Measurements from ENCODE around the gene BLNK.
A peak's percentile ranks its signal among the peaks of the same experiment; 100 is the strongest.

The BLNK gene

GRCh38 chr10:96269438-96270300, 1.7 kb downstream of the BLNK start:
- no peak overlapping the region for H4K5ac ChIP-seq (ENCODE audit: low read length)
- H3K4ac ChIP-seq (ENCODE audit: low read depth, low read length) = no peak overlapping the region
- H3K27ac ChIP-seq (ENCODE audit: low read depth, low read length) = no peak overlapping the region
- no peaks in the 10 kb centered on the region for H3K36me3 ChIP-seq (ENCODE audit: control insufficient read depth, insufficient read depth, low read length)
- no peaks in the 10 kb centered on the region for H3K79me2 ChIP-seq (ENCODE audit: control insufficient read depth, insufficient read depth, low read length)
- H3K4me2 ChIP-seq (ENCODE audit: low read length) = no peak overlapping the region
- no peak overlapping the region for H2BK120ac ChIP-seq (ENCODE audit: low read depth, low read length)
- no peak overlapping the region for H2BK15ac ChIP-seq (replicated peaks; ENCODE audit: low read depth)
- peaks cover 2% of the 10 kb centered on the region for H3K4me1 ChIP-seq (ENCODE audit: control insufficient read depth, low read depth, low read length)
- H2BK5ac ChIP-seq (ENCODE audit: low read length) = no peak overlapping the region
- no peak overlapping the region for H4K8ac ChIP-seq (ENCODE audit: low read depth, low read length)
- no peak overlapping the region for H3K4me3 ChIP-seq (ENCODE audit: low read length)
- H3K18ac ChIP-seq (ENCODE audit: low read length) = no peak overlapping the region
- H3K27me3 ChIP-seq (ENCODE audit: insufficient read depth, low read length, poor library complexity) = no peaks in the 10 kb centered on the region
- H3K56ac ChIP-seq (ENCODE audit: low read length) = no peak overlapping the region
- DNase-seq = no peak
- no CpG with 5 or more reads among the region's 6 CpGs for whole genome bisulfite sequencing (ENCODE audit: extremely low coverage, insufficient coverage, low lambda C conversion rate)
- H3K9ac ChIP-seq (ENCODE audit: low read length) = no peak overlapping the region
- H2AK5ac ChIP-seq (ENCODE audit: low read length) = no peak overlapping the region
- H3K79me1 ChIP-seq (ENCODE audit: low read length) = no peaks in the 10 kb centered on the region
- H3K23ac ChIP-seq (ENCODE audit: low read length) = no peak overlapping the region

GRCh38 chr10:96268341-96268909, 2.9 kb downstream of the BLNK start:
- no peak overlapping the region for H3K9ac ChIP-seq (ENCODE audit: low read length)
- H3K18ac ChIP-seq (ENCODE audit: low read length) = no peak overlapping the region
- no peak overlapping the region for H2BK15ac ChIP-seq (replicated peaks; ENCODE audit: low read depth)
- no peak overlapping the region for H4K8ac ChIP-seq (ENCODE audit: low read depth, low read length)
- H3K56ac ChIP-seq (ENCODE audit: low read length) = no peak overlapping the region
- H3K4ac ChIP-seq (ENCODE audit: low read depth, low read length) = no peak overlapping the region
- H3K36me3 ChIP-seq (ENCODE audit: control insufficient read depth, insufficient read depth, low read length) = no peaks in the 10 kb centered on the region
- no peak overlapping the region for H3K4me2 ChIP-seq (ENCODE audit: low read length)
- H3K4me3 ChIP-seq (ENCODE audit: low read length) = no peak overlapping the region
- no peaks in the 10 kb centered on the region for H3K79me2 ChIP-seq (ENCODE audit: control insufficient read depth, insufficient read depth, low read length)
- H2AK5ac ChIP-seq (ENCODE audit: low read length) = no peak overlapping the region
- WGBS (ENCODE audit: extremely low coverage, insufficient coverage, low lambda C conversion rate) = no CpG with 5 or more reads among the region's 2 CpGs
- H2BK120ac ChIP-seq (ENCODE audit: low read depth, low read length) = no peak overlapping the region
- H3K23ac ChIP-seq (ENCODE audit: low read length) = no peak overlapping the region
- H3K27ac ChIP-seq (ENCODE audit: low read depth, low read length) = no peak overlapping the region
- no peaks in the 10 kb centered on the region for H3K27me3 ChIP-seq (ENCODE audit: insufficient read depth, low read length, poor library complexity)
- DNase-seq = no peak
- no peak overlapping the region for H4K5ac ChIP-seq (ENCODE audit: low read length)
- no peak overlapping the region for H2BK5ac ChIP-seq (ENCODE audit: low read length)
- no peaks in the 10 kb centered on the region for H3K79me1 ChIP-seq (ENCODE audit: low read length)
- peaks cover 2% of the 10 kb centered on the region for H3K4me1 ChIP-seq (ENCODE audit: control insufficient read depth, low read depth, low read length)

GRCh38 chr10:96267234-96267705, 4.1 kb downstream of the BLNK start:
- Histone ChIP-seq H3K9ac (ENCODE audit: low read length) (no peak overlapping the region), H3K56ac (ENCODE audit: low read length) (no peak overlapping the region), H3K4me1 (ENCODE audit: control insufficient read depth, low read depth, low read length) (peaks cover 2% of the 10 kb centered on the region), H3K79me1 (ENCODE audit: low read length) (no peaks in the 10 kb centered on the region), H3K36me3 (ENCODE audit: control insufficient read depth, insufficient read depth, low read length) (no peaks in the 10 kb centered on the region), H3K4me2 (ENCODE audit: low read length) (no peak overlapping the region), H3K27ac (ENCODE audit: low read depth, low read length) (no peak overlapping the region), H3K23ac (ENCODE audit: low read length) (no peak overlapping the region), H3K79me2 (ENCODE audit: control insufficient read depth, insufficient read depth, low read length) (no peaks in the 10 kb centered on the region), H2BK120ac (ENCODE audit: low read depth, low read length) (no peak overlapping the region), H3K4me3 (ENCODE audit: low read length) (no peak overlapping the region), H4K8ac (ENCODE audit: low read depth, low read length) (no peak overlapping the region), H4K5ac (ENCODE audit: low read length) (no peak overlapping the region), H2BK5ac (ENCODE audit: low read length) (no peak overlapping the region), H3K4ac (ENCODE audit: low read depth, low read length) (no peak overlapping the region), H3K27me3 (ENCODE audit: insufficient read depth, low read length, poor library complexity) (no peaks in the 10 kb centered on the region), H2AK5ac (ENCODE audit: low read length) (no peak overlapping the region), H3K18ac (ENCODE audit: low read length) (no peak overlapping the region), H2BK15ac (replicated peaks; ENCODE audit: low read depth) (no peak overlapping the region)
- peak; percentile 65 for DNase-seq
- no CpG with 5 or more reads among the region's 4 CpGs for WGBS (ENCODE audit: extremely low coverage, insufficient coverage, low lambda C conversion rate)

GRCh38 chr10:96266118-96266770, 5.1 kb downstream of the BLNK start:
- Histone ChIP-seq H3K23ac (ENCODE audit: low read length) (no peak overlapping the region), H3K56ac (ENCODE audit: low read length) (no peak overlapping the region), H2BK120ac (ENCODE audit: low read depth, low read length) (no peak overlapping the region), H3K79me1 (ENCODE audit: low read length) (no peaks in the 10 kb centered on the region), H4K5ac (ENCODE audit: low read length) (no peak overlapping the region), H3K9ac (ENCODE audit: low read length) (no peak overlapping the region), H3K18ac (ENCODE audit: low read length) (no peak overlapping the region), H2AK5ac (ENCODE audit: low read length) (no peak overlapping the region), H3K36me3 (ENCODE audit: control insufficient read depth, insufficient read depth, low read length) (no peaks in the 10 kb centered on the region), H2BK15ac (replicated peaks; ENCODE audit: low read depth) (no peak overlapping the region), H3K4me1 (ENCODE audit: control insufficient read depth, low read depth, low read length) (peaks cover 2% of the 10 kb centered on the region), H3K4ac (ENCODE audit: low read depth, low read length) (no peak overlapping the region), H3K4me3 (ENCODE audit: low read length) (no peak overlapping the region), H3K79me2 (ENCODE audit: control insufficient read depth, insufficient read depth, low read length) (no peaks in the 10 kb centered on the region), H4K8ac (ENCODE audit: low read depth, low read length) (no peak overlapping the region), H3K27me3 (ENCODE audit: insufficient read depth, low read length, poor library complexity) (no peaks in the 10 kb centered on the region), H3K27ac (ENCODE audit: low read depth, low read length) (no peak overlapping the region), H2BK5ac (ENCODE audit: low read length) (no peak overlapping the region), H3K4me2 (ENCODE audit: low read length) (no peak overlapping the region)
- WGBS (ENCODE audit: extremely low coverage, insufficient coverage, low lambda C conversion rate) = no CpG with 5 or more reads among the region's 6 CpGs
- DNase-seq = no peak

- Histone ChIP-seq H3K27me3 (ENCODE audit: insufficient read depth, low read length, poor library complexity) (no peaks in the 10 kb centered on the region), H4K8ac (ENCODE audit: low read depth, low read length) (no peak overlapping the region), H3K4ac (ENCODE audit: low read depth, low read length) (no peak overlapping the region), H3K23ac (ENCODE audit: low read length) (no peak overlapping the region), H3K79me2 (ENCODE audit: control insufficient read depth, insufficient read depth, low read length) (no peaks in the 10 kb centered on the region), H3K4me2 (ENCODE audit: low read length) (no peak overlapping the region), H3K27ac (ENCODE audit: low read depth, low read length) (no peak overlapping the region), H4K5ac (ENCODE audit: low read length) (no peak overlapping the region), H3K4me1 (ENCODE audit: control insufficient read depth, low read depth, low read length) (peaks cover 1% of the 10 kb centered on the region), H3K18ac (ENCODE audit: low read length) (no peak overlapping the region), H3K4me3 (ENCODE audit: low read length) (no peak overlapping the region), H3K9ac (ENCODE audit: low read length) (no peak overlapping the region), H2BK5ac (ENCODE audit: low read length) (no peak overlapping the region), H2BK15ac (replicated peaks; ENCODE audit: low read depth) (no peak overlapping the region), H3K56ac (ENCODE audit: low read length) (no peak overlapping the region), H3K36me3 (ENCODE audit: control insufficient read depth, insufficient read depth, low read length) (no peaks in the 10 kb centered on the region), H2BK120ac (ENCODE audit: low read depth, low read length) (no peak overlapping the region), H2AK5ac (ENCODE audit: low read length) (no peak overlapping the region), H3K79me1 (ENCODE audit: low read length) (no peaks in the 10 kb centered on the region)
- no peak for DNase-seq
- WGBS (ENCODE audit: extremely low coverage, insufficient coverage, low lambda C conversion rate) = no CpG with 5 or more reads among the region's 4 CpGs
These were observed 6.4 kb downstream of the BLNK start for GRCh38 chr10:96264938-96265337.

Data from mesendoderm (in vitro differentiated cells).